H1 (cell line): ENCODE data around the gene MTFR1L. TPM values are rescaled to one million over a fixed set of nuclear protein-coding genes. Genes with fewer than 3 reads are reported as not detected.

Experiments
- ASH2L ChIP-seq: fragments of 200-600, 300-600 bp; sonication (generic); IDR thresholded peaks from one replicate; pipeline ENCODE4 v1.7.1; 2017; ENCODE audit warnings: low read length
- BCL11A ChIP-seq, 2 experiments: IDR thresholded peaks; one replicate each; pipeline ENCODE4 v1.6.1; 2011; ENCODE audit warnings: low read depth in 2 of 2, low read length in 2 of 2, mild to moderate bottlenecking in 2 of 2
- BRCA1 ChIP-seq: IDR thresholded peaks from 2 replicates; pipeline ENCODE4 v1.6.1; 2012; ENCODE audit warnings: low read depth, low read length, improper control_type of control experiment
- CREB1 ChIP-seq: IDR thresholded peaks from 2 replicates; pipeline ENCODE4 v1.6.1; 2012; ENCODE audit warnings: inconsistent platforms
- EP300 ChIP-seq, 2 experiments: IDR thresholded peaks; 1 replicate in 1 of 2; 2 replicates in 1 of 2; pipeline ENCODE4 v1.6.1; 2011 to 2012; ENCODE audit warnings: low read depth in 2 of 2, low read length in 2 of 2, mild to moderate bottlenecking in 2 of 2, borderline replicate concordance in 1 of 2, inconsistent platforms in 1 of 2, moderate library complexity in 1 of 2
- GABPA ChIP-seq: IDR thresholded peaks from 2 replicates; pipeline ENCODE4 v1.6.1; 2011; ENCODE audit warnings: mild to moderate bottlenecking, low read length, moderate library complexity, borderline replicate concordance; ENCODE audit not compliant: insufficient read depth
- HDAC2 ChIP-seq, 2 experiments: fragments of 300-600 bp in 1 of 2; sonication (generic) in 1 of 2; IDR thresholded peaks; 2 replicates each; pipeline ENCODE4 v1.6.1; 2011 to 2012; ENCODE audit warnings: low read depth in 2 of 2, low read length in 2 of 2, mild to moderate bottlenecking in 2 of 2, moderate library complexity in 2 of 2, borderline replicate concordance in 1 of 2, inconsistent platforms in 1 of 2
- KDM4A ChIP-seq: IDR thresholded peaks from one replicate; pipeline ENCODE4 v1.7.1; 2012; ENCODE audit warnings: low read depth, mild to moderate bottlenecking, moderate library complexity, low read length, inconsistent platforms; ENCODE audit not compliant: severe bottlenecking
- RAD21 ChIP-seq, 2 experiments: IDR thresholded peaks in 1 of 2; conservative IDR thresholded peaks in 1 of 2; 2 replicates each; pipeline ENCODE4 v1.6.1; 2011; ENCODE audit warnings: low read depth in 2 of 2, low read length in 2 of 2, improper control_type of control experiment in 1 of 2, inconsistent platforms in 1 of 2, mild to moderate bottlenecking in 1 of 2, moderate library complexity in 1 of 2
- RFX5 ChIP-seq: IDR thresholded peaks from 2 replicates; pipeline ENCODE4 v1.6.1; 2011; ENCODE audit warnings: low read depth, low read length, improper control_type of control experiment, borderline replicate concordance
- SAP30 ChIP-seq: fragments of 300-600 bp; sonication (generic); IDR thresholded peaks from 2 replicates; pipeline ENCODE4 v1.7.1; 2012; ENCODE audit warnings: low read length, moderate library complexity, mild to moderate bottlenecking, inconsistent platforms; ENCODE audit not compliant: insufficient read depth, insufficient replicate concordance
- SIN3A ChIP-seq, 2 experiments: IDR thresholded peaks in 1 of 2; conservative IDR thresholded peaks in 1 of 2; 2 replicates each; pipeline ENCODE4 v1.6.1; 2011 to 2012; ENCODE audit warnings: low read length in 2 of 2, improper control_type of control experiment in 1 of 2, low read depth in 1 of 2, mild to moderate bottlenecking in 1 of 2
- SP2 ChIP-seq: IDR thresholded peaks from 2 replicates; pipeline ENCODE4 v1.6.1; 2012; ENCODE audit warnings: mild to moderate bottlenecking, low read length, inconsistent platforms
- SUZ12 ChIP-seq: fragments of 200-600 bp; sonication (generic); IDR thresholded peaks from 2 replicates; pipeline ENCODE4 v1.6.1; 2012; ENCODE audit warnings: mild to moderate bottlenecking, inconsistent platforms, low read length, moderate library complexity, mixed read lengths
- TAF1 ChIP-seq: IDR thresholded peaks from 2 replicates; pipeline ENCODE4 v1.6.1; 2011; ENCODE audit warnings: mild to moderate bottlenecking, low read depth, low read length
- TAF7 ChIP-seq: optimal IDR thresholded peaks from 2 replicates; pipeline ENCODE3; 2011; ENCODE audit warnings: low read depth, mild to moderate bottlenecking, inconsistent platforms, low read length, moderate library complexity, borderline replicate concordance
- TEAD4 ChIP-seq: IDR thresholded peaks from 2 replicates; pipeline ENCODE4 v1.6.1; 2012; ENCODE audit warnings: low read depth, low read length, inconsistent platforms, mixed read lengths
- polyA plus RNA-seq, 7 experiments: library from polyadenylated mRNA; depleted of rRNA in 3 of 7; stranded (reverse) in 5 of 7; unstranded in 2 of 7; fragments of >200 nt in 5 of 7; fragments of 200-250 nt in 2 of 7; gene quantifications; 1 replicate in 5 of 7; 2 replicates in 1 of 7; 4 replicates in 1 of 7; pipeline versions ENCODE4 v1.2.1 to v1.2.3, GENCODE V29; 2011 to 2013; ENCODE audit warnings: missing spikeins in 2 of 7, mixed read lengths in 2 of 7
- total RNA-seq: library from RNA; stranded (reverse); fragmentation: NEBNext Ultra II Directional; extraction: Animal tissue kit (Norgen Biotek cat#: 25700); gene quantifications from 2 replicates; pipeline ENCODE4 v1.2.1, GENCODE V29; 2021
- TF ChIP-seq, protein P1 (sequence below): IDR thresholded peaks from 2 replicates; pipeline ENCODE4 v1.6.1; 2011; ENCODE audit warnings: low read depth, mild to moderate bottlenecking, low read length; ENCODE audit not compliant: insufficient read depth
- TF ChIP-seq, protein P2 (sequence below): IDR thresholded peaks from 2 replicates; pipeline ENCODE4 v1.6.1; 2011; ENCODE audit warnings: low read length, improper control_type of control experiment
- TF ChIP-seq, protein P3 (sequence below): IDR thresholded peaks from 2 replicates; pipeline ENCODE4 v1.6.1; 2012; ENCODE audit warnings: inconsistent platforms

The MTFR1L gene
- total and polyA plus RNA-seq, 2 of the 8 experiments (the other 6 are each of a cell fraction or from before 2014, with no cell fraction given) = 20.8 to 23.1 TPM

DNA sequence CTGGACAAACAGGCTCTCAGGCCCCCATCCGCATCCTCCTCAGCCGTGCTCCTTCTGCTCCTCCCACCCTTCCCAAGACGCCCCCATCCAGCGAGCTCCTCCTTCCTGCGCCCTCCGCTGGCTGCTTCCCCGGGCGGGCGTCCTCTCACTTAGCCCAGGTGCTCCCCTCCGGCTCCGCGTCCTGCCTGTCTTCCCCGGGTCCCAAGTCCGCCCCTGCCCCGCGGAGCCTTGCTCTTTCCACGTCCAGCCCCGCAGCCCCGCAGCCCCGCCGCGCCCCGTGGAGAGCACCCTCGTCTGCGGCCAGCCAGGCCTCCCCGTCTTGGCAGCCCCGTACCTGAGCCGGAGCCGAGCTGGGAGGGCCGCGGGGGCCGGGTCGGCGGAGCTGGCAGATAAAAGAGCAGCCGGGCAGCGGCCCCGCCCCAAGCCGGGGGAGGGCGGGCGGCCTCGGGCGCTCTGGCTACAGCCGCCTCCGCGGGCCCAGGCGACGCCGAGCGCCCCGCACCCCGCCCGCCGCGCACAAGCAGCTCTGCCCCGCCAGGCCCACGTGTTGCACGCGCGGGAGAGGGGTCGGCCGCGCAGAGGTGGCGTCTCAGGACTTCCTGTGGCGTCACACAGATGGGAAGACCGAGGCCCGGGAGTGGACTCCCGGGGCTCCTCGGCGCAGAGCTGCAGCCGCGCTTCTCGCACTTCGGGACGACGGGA is 55.6 kb downstream of the MTFR1L start, which contains the start of gene PAQR7 (continued):
- no peak for TF ChIP-seq EP300 (IDR thresholded peaks at IDR 0.05; ENCODE audit: borderline replicate concordance in 1 of 2, low read depth in 2 of 2, low read length in 2 of 2)
- TF ChIP-seq TAF7 = no peak
- no peak for TF ChIP-seq SIN3A (conservative IDR thresholded peaks at IDR 0.05 in 1 of 2, IDR thresholded peaks at IDR 0.05 in 1 of 2; ENCODE audit: low read depth in 1 of 2, low read length in 2 of 2)
- TF ChIP-seq, protein P1, sequence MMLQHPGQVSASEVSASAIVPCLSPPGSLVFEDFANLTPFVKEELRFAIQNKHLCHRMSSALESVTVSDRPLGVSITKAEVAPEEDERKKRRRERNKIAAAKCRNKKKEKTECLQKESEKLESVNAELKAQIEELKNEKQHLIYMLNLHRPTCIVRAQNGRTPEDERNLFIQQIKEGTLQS = no peak
- no peak for TF ChIP-seq SUZ12
- TF ChIP-seq GABPA = no peak
- TF ChIP-seq, protein P2, sequence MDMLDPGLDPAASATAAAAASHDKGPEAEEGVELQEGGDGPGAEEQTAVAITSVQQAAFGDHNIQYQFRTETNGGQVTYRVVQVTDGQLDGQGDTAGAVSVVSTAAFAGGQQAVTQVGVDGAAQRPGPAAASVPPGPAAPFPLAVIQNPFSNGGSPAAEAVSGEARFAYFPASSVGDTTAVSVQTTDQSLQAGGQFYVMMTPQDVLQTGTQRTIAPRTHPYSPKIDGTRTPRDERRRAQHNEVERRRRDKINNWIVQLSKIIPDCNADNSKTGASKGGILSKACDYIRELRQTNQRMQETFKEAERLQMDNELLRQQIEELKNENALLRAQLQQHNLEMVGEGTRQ = no peak
- TF ChIP-seq RAD21 (IDR thresholded peaks at IDR 0.05 in 1 of 2, conservative IDR thresholded peaks at IDR 0.05 in 1 of 2; ENCODE audit: low read depth in 2 of 2, low read length in 2 of 2) = no peak
- TF ChIP-seq RFX5 = no peak
- no peak for TF ChIP-seq BRCA1
- TF ChIP-seq SAP30 = no peak
- TF ChIP-seq CREB1 = no peak
- peak; percentile 48 for TF ChIP-seq ASH2L
- TF ChIP-seq SP2 = no peak
- TF ChIP-seq BCL11A (IDR thresholded peaks at IDR 0.05; ENCODE audit: low read depth in 2 of 2, low read length in 2 of 2) = no peak
- TF ChIP-seq, protein P3, sequence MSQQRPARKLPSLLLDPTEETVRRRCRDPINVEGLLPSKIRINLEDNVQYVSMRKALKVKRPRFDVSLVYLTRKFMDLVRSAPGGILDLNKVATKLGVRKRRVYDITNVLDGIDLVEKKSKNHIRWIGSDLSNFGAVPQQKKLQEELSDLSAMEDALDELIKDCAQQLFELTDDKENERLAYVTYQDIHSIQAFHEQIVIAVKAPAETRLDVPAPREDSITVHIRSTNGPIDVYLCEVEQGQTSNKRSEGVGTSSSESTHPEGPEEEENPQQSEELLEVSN = peak; percentile 90
- TF ChIP-seq KDM4A = no peak
- TF ChIP-seq HDAC2 (IDR thresholded peaks at IDR 0.05; ENCODE audit: borderline replicate concordance in 1 of 2, low read depth in 2 of 2, low read length in 2 of 2) = no peak
- TF ChIP-seq TEAD4 = no peak
- no peak; the same call in 1 of the 2 replicates for TF ChIP-seq TAF1
